ENCODE results near the gene YWHAE. TPM values are rescaled to one million over a fixed set of nuclear protein-coding genes. Genes with fewer than 3 reads are reported as not detected.
"Not testable (repeated sequence)": the region's sequence is repeated elsewhere in the genome, so short reads cannot be mapped to it uniquely, and the experiment has no call there.

The YWHAE gene
- total RNA-seq, 1 experiment from 2014 or later: 189 TPM

DNA sequence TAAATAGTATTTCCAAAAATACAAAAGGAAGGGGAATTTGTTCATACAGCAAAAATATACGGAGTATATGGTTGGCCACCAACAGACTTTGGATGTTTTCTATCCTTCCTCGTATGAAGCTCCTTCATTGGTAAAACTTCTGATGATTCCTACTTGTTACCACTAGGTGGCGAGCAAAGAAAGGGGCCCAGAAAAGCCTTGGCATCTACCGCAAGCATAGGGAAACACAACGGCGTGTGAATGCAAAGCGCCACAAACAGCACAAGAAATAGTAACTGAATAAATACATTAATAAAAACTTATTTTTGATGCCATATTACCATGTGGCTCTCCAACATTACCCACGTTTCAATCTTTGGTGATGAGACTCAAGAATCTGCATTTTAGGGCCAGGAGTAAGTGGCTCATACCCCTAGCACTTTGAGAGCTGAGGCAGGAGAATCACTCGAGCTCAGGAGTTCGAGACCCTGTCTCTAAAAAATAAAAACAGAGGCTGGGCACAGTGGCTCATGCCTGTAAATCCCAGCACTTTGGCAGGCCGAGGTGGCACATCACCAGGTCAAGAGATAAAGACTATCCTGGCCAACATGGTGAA lies 34.5 kb downstream of the YWHAE start:
- H3K4me2 ChIP-seq (ENCODE audit: low read depth, low read length, poor library complexity, severe bottlenecking): peak overlapping the region; percentile 36
- peaks cover 34% of the 10 kb centered on the region for H3K36me3 ChIP-seq (ENCODE audit: insufficient read depth, low read length)
- no peaks in the 10 kb centered on the region for H3K9me2 ChIP-seq (replicated peaks; ENCODE audit: insufficient read depth, low read length)
- H2AFZ ChIP-seq (ENCODE audit: low read length): no peak overlapping the region
- peak; percentile 92 for DNase-seq
- H3K9me3 ChIP-seq (ENCODE audit: low read length): no peaks in the 10 kb centered on the region
- no peak overlapping the region for H3K9ac ChIP-seq (ENCODE audit: low read length)
- peaks cover 98% of the 10 kb centered on the region for H3K79me2 ChIP-seq (ENCODE audit: low read length)
- no peaks in the 10 kb centered on the region for H3K27me3 ChIP-seq (ENCODE audit: low read length)
- H3K4me1 ChIP-seq (ENCODE audit: low read length): peaks cover 36% of the 10 kb centered on the region
- peaks cover 58% of the 10 kb centered on the region for H4K20me1 ChIP-seq (ENCODE audit: insufficient read depth, low read depth, low read length)
- no peak overlapping the region for H3K4me3 ChIP-seq (ENCODE audit: low read length)
- H3K27ac ChIP-seq (ENCODE audit: low read length): no peak overlapping the region

- no peaks in the 10 kb centered on the region for H3K9me3 ChIP-seq (ENCODE audit: low read length)
- peak overlapping the region; percentile 36 for H3K4me2 ChIP-seq (ENCODE audit: low read depth, low read length, poor library complexity, severe bottlenecking)
- no peaks in the 10 kb centered on the region for H3K27me3 ChIP-seq (ENCODE audit: low read length)
- peaks cover 36% of the 10 kb centered on the region for H3K4me1 ChIP-seq (ENCODE audit: low read length)
- no peaks in the 10 kb centered on the region for H3K9me2 ChIP-seq (replicated peaks; ENCODE audit: insufficient read depth, low read length)
- H2AFZ ChIP-seq (ENCODE audit: low read length): no peak overlapping the region
- DNase-seq: peak; percentile 78
- peaks cover 59% of the 10 kb centered on the region for H4K20me1 ChIP-seq (ENCODE audit: insufficient read depth, low read depth, low read length)
- H3K4me3 ChIP-seq (ENCODE audit: low read length): no peak overlapping the region
- H3K9ac ChIP-seq (ENCODE audit: low read length): no peak overlapping the region
- peak overlapping the region; percentile 0; the same call in 1 of the 2 replicates for H3K27ac ChIP-seq (ENCODE audit: low read length)
- peaks cover 43% of the 10 kb centered on the region for H3K36me3 ChIP-seq (ENCODE audit: insufficient read depth, low read length)
- H3K79me2 ChIP-seq (ENCODE audit: low read length): peaks cover 88% of the 10 kb centered on the region
Observed at GRCh38 chr17:1362964-1363363, 37.1 kb downstream of the YWHAE start.

DNA sequence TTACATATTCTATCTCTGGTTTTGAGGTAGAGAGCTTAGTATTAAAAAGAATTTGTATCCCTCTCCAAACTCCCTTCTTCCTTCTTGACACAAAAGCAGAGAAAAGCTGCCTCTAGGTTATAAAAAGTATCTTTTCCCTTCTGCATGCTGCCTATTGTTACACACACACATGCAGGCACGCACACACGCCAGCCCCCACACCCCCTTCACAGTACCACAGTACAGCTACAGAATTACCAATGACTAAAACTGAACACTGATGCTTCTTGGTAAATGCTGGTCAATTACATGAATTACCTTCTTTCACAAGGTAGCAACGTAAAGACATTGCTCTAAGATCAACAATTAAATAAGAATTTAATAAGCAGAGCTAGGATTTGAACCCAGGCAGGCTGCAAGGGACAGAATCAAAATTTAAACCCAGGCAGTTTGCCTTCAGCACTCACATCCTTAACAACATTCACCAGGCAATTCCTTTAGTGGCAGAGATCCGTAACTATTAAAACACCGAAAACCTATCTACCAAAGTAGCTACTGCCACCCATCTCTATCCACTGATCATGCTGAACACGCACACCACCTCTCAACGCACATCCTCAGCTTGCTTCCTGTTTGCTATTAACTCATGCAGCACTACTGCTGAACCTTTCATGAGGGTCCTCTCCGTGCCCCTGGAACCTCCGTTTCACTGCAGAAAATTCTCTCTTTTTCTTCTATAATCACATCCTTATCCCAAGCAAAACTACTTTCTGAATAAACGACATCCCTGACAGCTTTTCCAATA lies 37.8 kb downstream of the YWHAE start:
- Histone ChIP-seq H3K27me3 (ENCODE audit: low read length) (no peaks in the 10 kb centered on the region), H3K4me1 (ENCODE audit: low read length) (peaks cover 36% of the 10 kb centered on the region), H3K9ac (ENCODE audit: low read length) (no peak overlapping the region), H3K27ac (ENCODE audit: low read length) (peak overlapping the region; percentile 0; the same call in 1 of the 2 replicates), H3K9me2 (replicated peaks; ENCODE audit: insufficient read depth, low read length) (no peaks in the 10 kb centered on the region), H2AFZ (ENCODE audit: low read length) (no peak overlapping the region), H4K20me1 (ENCODE audit: insufficient read depth, low read depth, low read length) (peaks cover 61% of the 10 kb centered on the region), H3K79me2 (ENCODE audit: low read length) (peaks cover 86% of the 10 kb centered on the region), H3K9me3 (ENCODE audit: low read length) (no peaks in the 10 kb centered on the region), H3K4me3 (ENCODE audit: low read length) (no peak overlapping the region), H3K4me2 (ENCODE audit: low read depth, low read length, poor library complexity, severe bottlenecking) (no peak overlapping the region), H3K36me3 (ENCODE audit: insufficient read depth, low read length) (peaks cover 45% of the 10 kb centered on the region)
- DNase-seq: no peak

DNA sequence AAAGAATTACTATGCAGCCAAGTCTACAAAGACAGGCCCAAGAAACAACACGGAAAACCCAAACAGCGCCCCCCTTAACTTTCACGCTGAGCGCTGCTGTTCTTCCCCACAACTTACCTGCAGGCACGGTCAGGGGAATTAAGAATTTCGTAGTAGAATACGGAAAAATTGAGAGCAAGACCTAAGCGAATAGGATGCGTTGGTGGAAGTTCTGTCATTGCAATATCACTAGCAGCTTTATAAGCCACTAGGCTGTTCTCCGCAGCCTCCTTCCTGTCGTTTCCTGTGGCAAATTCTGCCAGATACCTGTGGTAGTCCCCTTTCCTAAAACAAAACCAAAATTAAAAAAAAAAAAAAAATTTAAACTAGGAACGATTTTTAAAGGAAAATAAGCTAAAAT lies 39.0 kb downstream of the YWHAE start:
- no peak for DNase-seq
- Histone ChIP-seq H3K79me2 (ENCODE audit: low read length) (peaks cover 82% of the 10 kb centered on the region), H3K4me1 (ENCODE audit: low read length) (peaks cover 33% of the 10 kb centered on the region), H3K4me2 (ENCODE audit: low read depth, low read length, poor library complexity, severe bottlenecking) (no peak overlapping the region), H3K36me3 (ENCODE audit: insufficient read depth, low read length) (peaks cover 49% of the 10 kb centered on the region), H2AFZ (ENCODE audit: low read length) (no peak overlapping the region), H4K20me1 (ENCODE audit: insufficient read depth, low read depth, low read length) (peaks cover 56% of the 10 kb centered on the region), H3K27me3 (ENCODE audit: low read length) (no peaks in the 10 kb centered on the region), H3K9me2 (replicated peaks; ENCODE audit: insufficient read depth, low read length) (no peaks in the 10 kb centered on the region), H3K4me3 (ENCODE audit: low read length) (no peak overlapping the region), H3K9ac (ENCODE audit: low read length) (no peak overlapping the region), H3K9me3 (ENCODE audit: low read length) (no peaks in the 10 kb centered on the region), H3K27ac (ENCODE audit: low read length) (no peak overlapping the region)

GRCh38 chr17:1360315-1360714 lies 39.7 kb downstream of the YWHAE start:
- H3K4me2 ChIP-seq (ENCODE audit: low read depth, low read length, poor library complexity, severe bottlenecking); H3K27me3 ChIP-seq (ENCODE audit: low read length); H3K9me3 ChIP-seq (ENCODE audit: low read length); H3K9me2 ChIP-seq (replicated peaks; ENCODE audit: insufficient read depth, low read length); H3K4me3 ChIP-seq (ENCODE audit: low read length); H2AFZ ChIP-seq (ENCODE audit: low read length); H3K27ac ChIP-seq (ENCODE audit: low read length); DNase-seq; H3K9ac ChIP-seq (ENCODE audit: low read length): not testable (repeated sequence)
- peaks cover 27% of the 10 kb centered on the region for H3K4me1 ChIP-seq (ENCODE audit: low read length)
- H3K36me3 ChIP-seq (ENCODE audit: insufficient read depth, low read length): peaks cover 53% of the 10 kb centered on the region
- H3K79me2 ChIP-seq (ENCODE audit: low read length): peaks cover 81% of the 10 kb centered on the region
- H4K20me1 ChIP-seq (ENCODE audit: insufficient read depth, low read depth, low read length): peaks cover 59% of the 10 kb centered on the region

- Histone ChIP-seq H3K9me3 (ENCODE audit: low read length) (no peaks in the 10 kb centered on the region), H3K27ac (ENCODE audit: low read length) (no peak overlapping the region), H3K4me2 (ENCODE audit: low read depth, low read length, poor library complexity, severe bottlenecking) (no peak overlapping the region), H4K20me1 (ENCODE audit: insufficient read depth, low read depth, low read length) (peaks cover 41% of the 10 kb centered on the region), H3K27me3 (ENCODE audit: low read length) (no peaks in the 10 kb centered on the region), H2AFZ (ENCODE audit: low read length) (no peak overlapping the region), H3K79me2 (ENCODE audit: low read length) (peaks cover 58% of the 10 kb centered on the region), H3K9me2 (replicated peaks; ENCODE audit: insufficient read depth, low read length) (no peaks in the 10 kb centered on the region), H3K36me3 (ENCODE audit: insufficient read depth, low read length) (peaks cover 39% of the 10 kb centered on the region), H3K9ac (ENCODE audit: low read length) (no peak overlapping the region), H3K4me1 (ENCODE audit: low read length) (no peaks in the 10 kb centered on the region), H3K4me3 (ENCODE audit: low read length) (no peak overlapping the region)
- DNase-seq: no peak
Observed at GRCh38 chr17:1354030-1354429, 46.0 kb downstream of the YWHAE start.

- not testable (repeated sequence) for DNase-seq; H2AFZ ChIP-seq (ENCODE audit: low read length); H3K9me3 ChIP-seq (ENCODE audit: low read length); H3K4me3 ChIP-seq (ENCODE audit: low read length); H3K9me2 ChIP-seq (replicated peaks; ENCODE audit: insufficient read depth, low read length); H3K27ac ChIP-seq (ENCODE audit: low read length); H3K4me1 ChIP-seq (ENCODE audit: low read length); H3K4me2 ChIP-seq (ENCODE audit: low read depth, low read length, poor library complexity, severe bottlenecking); H3K27me3 ChIP-seq (ENCODE audit: low read length); H3K9ac ChIP-seq (ENCODE audit: low read length)
- H4K20me1 ChIP-seq (ENCODE audit: insufficient read depth, low read depth, low read length): peaks cover 42% of the 10 kb centered on the region
- H3K79me2 ChIP-seq (ENCODE audit: low read length): peaks cover 61% of the 10 kb centered on the region
- peaks cover 43% of the 10 kb centered on the region for H3K36me3 ChIP-seq (ENCODE audit: insufficient read depth, low read length)
Observed at GRCh38 chr17:1352530-1352929, 47.5 kb downstream of the YWHAE start.

GRCh38 chr17:1351971-1352370 lies 48.1 kb downstream of the YWHAE start:
- H3K9ac ChIP-seq (ENCODE audit: low read length): no peak overlapping the region

More at GRCh38 chr17:1351971-1352370, 48.1 kb downstream of the YWHAE start:
- Histone ChIP-seq H3K9me3 (ENCODE audit: low read length) (no peaks in the 10 kb centered on the region), H3K4me2 (ENCODE audit: low read depth, low read length, poor library complexity, severe bottlenecking) (no peak overlapping the region), H2AFZ (ENCODE audit: low read length) (no peak overlapping the region), H3K36me3 (ENCODE audit: insufficient read depth, low read length) (peaks cover 47% of the 10 kb centered on the region), H3K4me1 (ENCODE audit: low read length) (no peaks in the 10 kb centered on the region), H3K27me3 (ENCODE audit: low read length) (no peaks in the 10 kb centered on the region), H4K20me1 (ENCODE audit: insufficient read depth, low read depth, low read length) (peaks cover 43% of the 10 kb centered on the region), H3K79me2 (ENCODE audit: low read length) (peaks cover 62% of the 10 kb centered on the region), H3K9me2 (replicated peaks; ENCODE audit: insufficient read depth, low read length) (no peaks in the 10 kb centered on the region), H3K4me3 (ENCODE audit: low read length) (no peak overlapping the region), H3K27ac (ENCODE audit: low read length) (no peak overlapping the region)
- no peak for DNase-seq
